Stimulated activated naive CD8-positive, alpha-beta T cell treated with anti-CD3 and anti-CD28 coated beads, Interleukin-15, Interleukin-2, amounts not matched to agents 100 U/mL and 50 U/mL, for 24 hours (primary cell): ENCODE measurements around the gene PROZ.

Source experiments
- ATAC-seq: fragments of 150-1000 bp; cut with Tn5 transposase; one replicate; pipeline ENCODE4 v1.10.0; 2021
- DNase-seq: peaks from one replicate; pipeline ENCODE4 v3.0.0; 2021

The PROZ gene

GRCh38 chr13:113205428-113205931, 47.0 kb downstream of the PROZ start:
- DNase-seq: no peak
- ATAC-seq: no peak

GRCh38 chr13:113207460-113207859, 49.0 kb downstream of the PROZ start:
- DNase-seq: no peak
- no peak for ATAC-seq

GRCh38 chr13:113207890-113208420, 49.5 kb downstream of the PROZ start:
- DNase-seq: no peak
- peak; percentile 1 for ATAC-seq

GRCh38 chr13:113208421-113209335, 50.2 kb downstream of the PROZ start, which contains the start of gene PCID2:
Gene PCID2 (minus strand): TSS chr13:113208669. CDS start chr13:113208634, 35 bp downstream.
- DNase-seq: peak; percentile 91
- ATAC-seq: peak; percentile 79

- DNase-seq (peak; percentile 85), ATAC-seq (peak; percentile 65)
These were observed 50.9 kb downstream of the PROZ start, which contains the start of gene CUL4A for GRCh38 chr13:113209336-113209758. Gene CUL4A (plus strand): TSS chr13:113209613. CDS start chr13:113209628, 15 bp downstream.

- peak; percentile 80 for DNase-seq
- peak; percentile 48 for ATAC-seq
These were observed 51.4 kb downstream of the PROZ start for GRCh38 chr13:113209759-113210421.

- ATAC-seq: no peak
- no peak for DNase-seq
These were observed 52.4 kb downstream of the PROZ start for GRCh38 chr13:113210833-113211232.

- peak; percentile 37 for DNase-seq
- ATAC-seq: no peak
These were observed 53.3 kb downstream of the PROZ start for GRCh38 chr13:113211774-113212173.

- no peak for ATAC-seq
- no peak for DNase-seq
These were observed 58.0 kb downstream of the PROZ start for GRCh38 chr13:113216254-113217048.

GRCh38 chr13:113218586-113218985, 60.1 kb downstream of the PROZ start:
- no peak for DNase-seq
- no peak for ATAC-seq

GRCh38 chr13:113219256-113219940, 61.0 kb downstream of the PROZ start:
- ATAC-seq: no peak
- no peak for DNase-seq

- no peak for ATAC-seq
- DNase-seq: no peak
These were observed 61.7 kb downstream of the PROZ start for GRCh38 chr13:113220141-113220598.

GRCh38 chr13:113220877-113221276, 62.4 kb downstream of the PROZ start:
- no peak for DNase-seq
- ATAC-seq: no peak
